GM13976 (cell line): Measurements from ENCODE around the gene RIN3.

ENCODE experiments used
- DNase-seq: peaks from one replicate; pipeline ENCODE4 v3.0.0; 2012; ENCODE audit warnings: low spot score
- CTCF ChIP-seq: IDR thresholded peaks from 2 replicates; pipeline ENCODE4 v1.5.1; 2012; ENCODE audit warnings: borderline replicate concordance, mild to moderate bottlenecking; ENCODE audit not compliant: insufficient read depth; ENCODE audit errors: extremely low read depth, missing control alignments, control extremely low read depth
- in situ Hi-C: fragments of 300-500 bp; cut with MboI; formaldehyde crosslinking; loops from one replicate; pipeline ENCODE4 v1.12.0; 2022; ENCODE audit warnings: low sequenced_read_pairs, mixed read lengths, inconsistent platforms; ENCODE audit not compliant: unreplicated experiment

Gene RIN3

GRCh38 chr14:92469515-92469914 lies 44.1 kb upstream of the RIN3 start:
- in situ Hi-C loops: no loop called here
- DNase-seq: no peak
- TF ChIP-seq CTCF: no peak

DNA sequence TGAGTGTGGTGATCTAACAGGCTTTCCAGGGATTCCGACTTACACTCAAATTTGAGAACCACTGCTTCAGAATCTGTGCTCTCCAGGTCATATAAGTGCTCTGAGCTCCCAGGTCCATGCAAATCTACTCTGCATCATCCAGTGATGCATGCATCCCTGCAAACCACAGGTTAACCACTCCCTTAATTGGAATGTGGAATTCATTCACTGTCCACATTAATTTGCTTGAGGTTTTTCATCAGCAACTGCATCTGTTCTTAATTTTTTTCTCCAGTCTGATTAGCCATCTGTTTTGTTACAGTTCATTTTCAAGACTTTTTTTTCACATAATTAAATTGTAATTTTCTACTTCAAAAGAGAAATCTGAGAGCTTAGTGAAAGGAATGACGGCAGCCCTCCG lies 43.4 kb upstream of the RIN3 start:
- no peak for DNase-seq
- TF ChIP-seq CTCF: no peak
- in situ Hi-C loops: no loop called here

GRCh38 chr14:92470811-92471210 lies 42.8 kb upstream of the RIN3 start:
- in situ Hi-C loops: no loop called here
- TF ChIP-seq CTCF: no peak
- DNase-seq: no peak

GRCh38 chr14:92471919-92472318 lies 41.7 kb upstream of the RIN3 start:
- TF ChIP-seq CTCF: no peak
- no peak for DNase-seq
- in situ Hi-C loops: no loop called here

DNA sequence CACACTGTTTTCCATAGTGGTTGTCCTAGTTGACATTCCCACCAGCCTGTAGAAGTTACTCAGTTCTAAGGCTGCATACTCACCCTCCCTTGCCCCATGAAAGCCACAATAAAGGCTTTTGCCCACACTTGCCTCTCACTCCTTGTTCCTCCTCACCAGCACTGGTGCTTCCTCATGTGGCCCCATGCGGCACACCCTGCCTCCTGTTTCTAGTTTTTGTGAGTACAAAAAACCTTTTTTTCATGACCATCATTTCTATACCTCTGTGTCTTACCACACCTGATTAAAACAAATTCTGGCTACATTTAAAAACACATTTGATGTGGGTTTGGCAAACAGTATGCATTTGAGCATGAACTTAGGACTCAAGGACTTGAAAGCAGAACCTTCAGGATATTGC lies 40.7 kb upstream of the RIN3 start:
- TF ChIP-seq CTCF: no peak
- in situ Hi-C loops: no loop called here
- DNase-seq: no peak

- in situ Hi-C loops: no loop called here
- DNase-seq: no peak
- no peak for TF ChIP-seq CTCF
These were observed 40.2 kb upstream of the RIN3 start for GRCh38 chr14:92473261-92473968.

DNA sequence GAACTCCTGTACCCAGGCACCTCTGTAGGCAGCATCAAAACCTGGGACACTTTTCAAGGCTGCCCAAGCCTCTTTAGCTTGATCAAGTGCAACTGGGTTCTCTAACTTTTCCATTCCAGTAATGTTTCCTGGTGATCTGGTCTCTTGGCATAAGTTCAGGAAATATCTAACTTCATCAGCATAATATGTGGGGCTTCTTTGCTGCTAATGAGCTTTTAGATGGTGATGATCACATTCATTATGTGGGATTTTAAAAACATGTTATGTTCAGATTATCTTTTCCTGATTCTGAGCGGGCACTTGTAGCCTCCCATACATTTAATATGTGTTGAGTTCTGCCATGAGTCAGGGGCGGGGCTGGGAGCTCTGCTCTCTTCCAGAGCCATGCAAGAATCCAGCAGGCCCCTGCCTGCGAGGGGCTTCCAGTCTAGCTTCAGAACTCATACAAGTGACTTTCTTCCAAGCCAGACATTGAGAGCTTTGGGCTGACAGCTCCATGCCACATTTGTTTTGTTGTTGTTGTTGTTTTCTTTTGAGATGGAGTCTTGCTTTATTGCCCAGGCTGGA lies 39.5 kb upstream of the RIN3 start:
- TF ChIP-seq CTCF: no peak
- in situ Hi-C loops: no loop called here
- no peak for DNase-seq
